Measurements from ENCODE around the gene ANO10.

DNA sequence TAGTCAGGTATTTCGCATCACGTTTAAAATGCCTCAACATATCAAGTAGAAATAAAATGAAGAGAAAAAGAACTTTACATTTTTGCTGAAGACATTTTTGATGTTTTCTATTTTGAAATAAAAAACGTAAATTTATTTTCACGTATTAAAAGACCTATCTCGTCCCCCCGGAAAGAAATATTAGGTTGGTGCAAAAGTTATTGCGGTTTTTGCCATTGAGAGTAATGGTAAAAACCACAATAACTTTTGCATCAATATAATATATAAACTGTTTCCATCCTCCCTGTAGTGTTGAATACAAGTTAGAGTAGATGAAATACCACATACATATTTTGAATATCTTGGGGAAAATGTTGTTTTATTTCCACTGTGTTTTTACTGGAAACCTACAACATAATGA is 11.2 kb upstream of the ANO10 start:
- no peak for TF ChIP-seq CTCF (IDR thresholded peaks at IDR 0.05)
- no peak for TF ChIP-seq POLR2A (IDR thresholded peaks at IDR 0.05)
- TF ChIP-seq POLR2AphosphoS5 (IDR thresholded peaks at IDR 0.05) = no peak
